SK-N-SH (cell line): ENCODE results near the gene TRIM6. TPM values are rescaled to one million over a fixed set of nuclear protein-coding genes. Genes with fewer than 3 reads are reported as not detected.

Experiments used
- CTCF ChIA-PET: fragments of 300-600, 350-600 bp; formaldehyde crosslinking; extraction: SDS; loops from one replicate; lab custom pipeline; 2021; lab: Yijun Ruan, JAX
- POLR2A ChIA-PET: fragments of 350-600 bp; sonication (Branson Sonifier 250); formaldehyde crosslinking; extraction: SDS; loops from one replicate; lab custom pipeline; 2020; ENCODE audit warnings: antibody characterized with exemption, inconsistent platforms; lab: Yijun Ruan, JAX
- DNase-seq: peaks from one replicate; pipeline ENCODE4 v3.0.0; 2012
- H2AFZ ChIP-seq: fragments of 200-600 bp; sonication (generic); 2 replicates; pipeline ENCODE4 v1.8.1; 2016; ENCODE audit warnings: antibody characterized with exemption, mild to moderate bottlenecking, low read depth
- H3F3A ChIP-seq: fragments of 200-600 bp; sonication (generic); replicated peaks from 2 replicates; pipeline ENCODE3; 2016; ENCODE audit warnings: antibody characterized with exemption, mild to moderate bottlenecking; ENCODE audit not compliant: insufficient read depth
- H3K27ac ChIP-seq, 2 experiments: fragments of 200-500 bp in 1 of 2; fragments of 200-600 bp in 1 of 2; sonication (Bioruptor generic) in 1 of 2; sonication (generic), shearing (Covaris generic) in 1 of 2; 2 replicates each; pipeline versions ENCODE4 v1.5.1 to v1.6.1; 2014 to 2016; ENCODE audit warnings: low read depth in 2 of 2, inconsistent platforms in 1 of 2, low read length in 1 of 2, mild to moderate bottlenecking in 1 of 2, mixed read lengths in 1 of 2
- H3K27me3 ChIP-seq: fragments of 200-600 bp; sonication (generic), shearing (Covaris generic); 2 replicates; pipeline ENCODE4 v1.6.1; 2016; ENCODE audit warnings: mixed run types; ENCODE audit not compliant: insufficient read depth
- H3K36me3 ChIP-seq, 2 experiments: fragments of 200-500 bp in 1 of 2; fragments of 200-600 bp in 1 of 2; sonication (Bioruptor generic) in 1 of 2; sonication (generic) in 1 of 2; replicated peaks in 1 of 2; 2 replicates each; pipeline versions ENCODE3 to v1.5.1; 2014 to 2016; ENCODE audit warnings: low read length in 1 of 2, mild to moderate bottlenecking in 1 of 2; ENCODE audit not compliant: insufficient read depth in 2 of 2, control insufficient read depth in 1 of 2
- H3K4me1 ChIP-seq, 2 experiments: fragments of 200-500 bp in 1 of 2; fragments of 200-600 bp in 1 of 2; sonication (Bioruptor generic) in 1 of 2; sonication (generic), shearing (Covaris generic) in 1 of 2; 2 replicates each; pipeline versions ENCODE4 v1.5.1 to v1.6.1; 2014 to 2016; ENCODE audit warnings: low read depth in 1 of 2, low read length in 1 of 2, mixed run types in 1 of 2; ENCODE audit not compliant: insufficient read depth in 2 of 2, control insufficient read depth in 1 of 2
- H3K4me2 ChIP-seq: fragments of 200-600 bp; sonication (generic), shearing (Covaris generic); 2 replicates; pipeline ENCODE4 v1.6.1; 2017; ENCODE audit warnings: mixed run types
- H3K4me3 ChIP-seq, 2 experiments: fragments of 200-500 bp in 1 of 2; fragments of 200-600 bp in 1 of 2; sonication (Bioruptor generic) in 1 of 2; sonication (generic), shearing (Covaris generic) in 1 of 2; 2 replicates each; pipeline versions ENCODE4 v1.5.1 to v1.8.1; 2014 to 2016; ENCODE audit warnings: low read depth in 2 of 2, inconsistent platforms in 1 of 2, low read length in 1 of 2, mild to moderate bottlenecking in 1 of 2, mixed read lengths in 1 of 2, moderate library complexity in 1 of 2
- H3K79me2 ChIP-seq: fragments of 200-600 bp; sonication (generic); 2 replicates; pipeline ENCODE4 v1.8.1; 2017; ENCODE audit warnings: mild to moderate bottlenecking; ENCODE audit not compliant: insufficient read depth
- H3K9ac ChIP-seq: fragments of 200-600 bp; sonication (generic); 2 replicates; pipeline ENCODE4 v1.6.1; 2017; ENCODE audit warnings: mixed run types
- H3K9me2 ChIP-seq: fragments of 200-600 bp; sonication (generic); 2 replicates; pipeline ENCODE4 v1.6.1; 2017; ENCODE audit warnings: mixed run types
- H3K9me3 ChIP-seq: fragments of 200-600 bp; sonication (generic); 2 replicates; pipeline ENCODE4 v1.6.1; 2017; ENCODE audit warnings: mixed run types, mild to moderate bottlenecking, moderate library complexity
- H4K20me1 ChIP-seq: fragments of 200-600 bp; sonication (generic); 2 replicates; pipeline ENCODE4 v1.6.1; 2017; ENCODE audit warnings: mild to moderate bottlenecking, mixed run types; ENCODE audit not compliant: insufficient read depth
- CHD2 ChIP-seq: fragments of 150-350 bp; IDR thresholded peaks from 2 replicates; pipeline ENCODE4 v1.6.1; 2018; ENCODE audit warnings: low read length; ENCODE audit not compliant: partially characterized antibody
- FOSL2 ChIP-seq: IDR thresholded peaks from 2 replicates; pipeline ENCODE4 v1.4.0; 2012; ENCODE audit warnings: low read depth, mild to moderate bottlenecking, moderate library complexity, borderline replicate concordance
- JUND ChIP-seq: IDR thresholded peaks from 2 replicates; pipeline ENCODE4 v1.4.0; 2012
- MEF2A ChIP-seq: IDR thresholded peaks from 2 replicates; pipeline ENCODE4 v1.4.0; 2012; ENCODE audit warnings: low read depth, borderline replicate concordance
- MXI1 ChIP-seq: IDR thresholded peaks from 2 replicates; pipeline ENCODE4 v1.6.1; 2012; ENCODE audit warnings: mild to moderate bottlenecking, low read depth, low read length, improper control_type of control experiment
- NRF1 ChIP-seq: IDR thresholded peaks from 2 replicates; pipeline ENCODE4 v1.6.1; 2012; ENCODE audit warnings: low read depth, mild to moderate bottlenecking, low read length
- RAD21 ChIP-seq: IDR thresholded peaks from 2 replicates; pipeline ENCODE4 v1.6.1; 2012; ENCODE audit warnings: mild to moderate bottlenecking, low read length
- RCOR1 ChIP-seq: fragments of 150-350 bp; IDR thresholded peaks from 2 replicates; pipeline ENCODE4 v1.6.1; 2017; ENCODE audit warnings: antibody characterized with exemption, low read length
- RXRA ChIP-seq: IDR thresholded peaks from 2 replicates; pipeline ENCODE4 v1.4.0; 2012; ENCODE audit warnings: low read depth, mild to moderate bottlenecking, borderline replicate concordance
- SIN3A ChIP-seq: IDR thresholded peaks from 2 replicates; pipeline ENCODE4 v1.6.1; 2012; ENCODE audit warnings: low read depth, mild to moderate bottlenecking, low read length, moderate library complexity, borderline replicate concordance
- YY1 ChIP-seq: IDR thresholded peaks from 2 replicates; pipeline ENCODE4 v1.4.0; 2012; ENCODE audit warnings: low read depth, mild to moderate bottlenecking
- WGBS: methylation state at CpG from one replicate; pipeline ENCODE4 v1.1.6; 2017; ENCODE audit warnings: low lambda C conversion rate; 5-methylcytosine and 5-hydroxymethylcytosine counted together
- polyA plus RNA-seq, 3 experiments: library from polyadenylated mRNA; depleted of rRNA; stranded (reverse); fragments of >200 nt; gene quantifications; 2 replicates each; pipeline ENCODE4 v1.2.3, GENCODE V29; 2012
- TF ChIP-seq, protein P1 (sequence below): IDR thresholded peaks from 2 replicates; pipeline ENCODE4 v1.4.0; 2012; ENCODE audit warnings: low read depth, borderline replicate concordance
- TF ChIP-seq, protein P2 (sequence below): IDR thresholded peaks from 2 replicates; pipeline ENCODE4 v1.6.1; 2012; ENCODE audit warnings: mild to moderate bottlenecking, low read depth, low read length, moderate library complexity
- TF ChIP-seq, protein P3 (sequence below): fragments of 150-350 bp; IDR thresholded peaks from 2 replicates; pipeline ENCODE4 v1.6.1; 2017; ENCODE audit warnings: antibody characterized with exemption, low read length, low read depth, borderline replicate concordance
- TF ChIP-seq, protein P4 (sequence below): IDR thresholded peaks from 2 replicates; pipeline ENCODE4 v1.4.0; 2012; ENCODE audit warnings: low read depth, borderline replicate concordance

TRIM6 gene
- polyA plus RNA-seq, 1 of the 3 experiments (the other 2 are of a cell fraction), result 0.46 TPM

DNA sequence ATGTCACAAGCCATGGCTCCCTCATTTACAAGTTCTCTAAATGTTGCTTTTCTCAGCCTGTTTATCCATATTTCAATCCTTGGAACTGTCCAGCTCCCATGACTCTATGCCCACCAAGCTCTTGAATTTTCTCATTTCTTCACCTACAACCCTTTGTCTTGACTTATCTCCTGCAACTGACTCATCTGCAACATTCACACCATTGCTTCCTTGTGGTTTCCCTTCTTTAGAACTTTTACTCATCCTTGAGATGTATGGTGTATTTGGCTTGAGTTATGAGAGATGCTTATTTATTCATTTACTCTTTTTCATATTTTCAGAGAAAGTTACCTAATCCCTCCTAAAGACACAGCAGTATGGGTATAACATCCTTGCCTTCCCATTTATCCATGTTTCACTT lies 47.1 kb downstream of the TRIM6 start:
- Histone ChIP-seq H3K27ac (no peak overlapping the region), H2AFZ (no peak overlapping the region), H3K79me2 (no peaks in the 10 kb centered on the region), H3K4me3 (no peak overlapping the region), H3K4me2 (no peak overlapping the region), H3K9me3 (no peaks in the 10 kb centered on the region), H3K9me2 (no peaks in the 10 kb centered on the region), H3F3A (no peaks in the 10 kb centered on the region), H3K4me1 (no peaks in the 10 kb centered on the region), H3K9ac (no peak overlapping the region), H3K27me3 (no peaks in the 10 kb centered on the region; the same call in 1 of the 2 replicates), H4K20me1 (no peaks in the 10 kb centered on the region), H3K36me3 (no peaks in the 10 kb centered on the region)
- CTCF ChIA-PET, result no interaction called here
- no peak for TF ChIP-seq JUND
- TF ChIP-seq, protein P1, sequence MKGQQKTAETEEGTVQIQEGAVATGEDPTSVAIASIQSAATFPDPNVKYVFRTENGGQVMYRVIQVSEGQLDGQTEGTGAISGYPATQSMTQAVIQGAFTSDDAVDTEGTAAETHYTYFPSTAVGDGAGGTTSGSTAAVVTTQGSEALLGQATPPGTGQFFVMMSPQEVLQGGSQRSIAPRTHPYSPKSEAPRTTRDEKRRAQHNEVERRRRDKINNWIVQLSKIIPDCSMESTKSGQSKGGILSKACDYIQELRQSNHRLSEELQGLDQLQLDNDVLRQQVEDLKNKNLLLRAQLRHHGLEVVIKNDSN, result no peak
- TF ChIP-seq CHD2, result no peak
- TF ChIP-seq, protein P2, sequence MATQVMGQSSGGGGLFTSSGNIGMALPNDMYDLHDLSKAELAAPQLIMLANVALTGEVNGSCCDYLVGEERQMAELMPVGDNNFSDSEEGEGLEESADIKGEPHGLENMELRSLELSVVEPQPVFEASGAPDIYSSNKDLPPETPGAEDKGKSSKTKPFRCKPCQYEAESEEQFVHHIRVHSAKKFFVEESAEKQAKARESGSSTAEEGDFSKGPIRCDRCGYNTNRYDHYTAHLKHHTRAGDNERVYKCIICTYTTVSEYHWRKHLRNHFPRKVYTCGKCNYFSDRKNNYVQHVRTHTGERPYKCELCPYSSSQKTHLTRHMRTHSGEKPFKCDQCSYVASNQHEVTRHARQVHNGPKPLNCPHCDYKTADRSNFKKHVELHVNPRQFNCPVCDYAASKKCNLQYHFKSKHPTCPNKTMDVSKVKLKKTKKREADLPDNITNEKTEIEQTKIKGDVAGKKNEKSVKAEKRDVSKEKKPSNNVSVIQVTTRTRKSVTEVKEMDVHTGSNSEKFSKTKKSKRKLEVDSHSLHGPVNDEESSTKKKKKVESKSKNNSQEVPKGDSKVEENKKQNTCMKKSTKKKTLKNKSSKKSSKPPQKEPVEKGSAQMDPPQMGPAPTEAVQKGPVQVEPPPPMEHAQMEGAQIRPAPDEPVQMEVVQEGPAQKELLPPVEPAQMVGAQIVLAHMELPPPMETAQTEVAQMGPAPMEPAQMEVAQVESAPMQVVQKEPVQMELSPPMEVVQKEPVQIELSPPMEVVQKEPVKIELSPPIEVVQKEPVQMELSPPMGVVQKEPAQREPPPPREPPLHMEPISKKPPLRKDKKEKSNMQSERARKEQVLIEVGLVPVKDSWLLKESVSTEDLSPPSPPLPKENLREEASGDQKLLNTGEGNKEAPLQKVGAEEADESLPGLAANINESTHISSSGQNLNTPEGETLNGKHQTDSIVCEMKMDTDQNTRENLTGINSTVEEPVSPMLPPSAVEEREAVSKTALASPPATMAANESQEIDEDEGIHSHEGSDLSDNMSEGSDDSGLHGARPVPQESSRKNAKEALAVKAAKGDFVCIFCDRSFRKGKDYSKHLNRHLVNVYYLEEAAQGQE, result no peak
- TF ChIP-seq NRF1, result no peak
- no peak for TF ChIP-seq RXRA
- TF ChIP-seq, protein P3, sequence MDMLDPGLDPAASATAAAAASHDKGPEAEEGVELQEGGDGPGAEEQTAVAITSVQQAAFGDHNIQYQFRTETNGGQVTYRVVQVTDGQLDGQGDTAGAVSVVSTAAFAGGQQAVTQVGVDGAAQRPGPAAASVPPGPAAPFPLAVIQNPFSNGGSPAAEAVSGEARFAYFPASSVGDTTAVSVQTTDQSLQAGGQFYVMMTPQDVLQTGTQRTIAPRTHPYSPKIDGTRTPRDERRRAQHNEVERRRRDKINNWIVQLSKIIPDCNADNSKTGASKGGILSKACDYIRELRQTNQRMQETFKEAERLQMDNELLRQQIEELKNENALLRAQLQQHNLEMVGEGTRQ, result no peak
- TF ChIP-seq RAD21, result no peak
- DNase-seq, result no peak
- POLR2A ChIA-PET, result no interaction called here

DNA sequence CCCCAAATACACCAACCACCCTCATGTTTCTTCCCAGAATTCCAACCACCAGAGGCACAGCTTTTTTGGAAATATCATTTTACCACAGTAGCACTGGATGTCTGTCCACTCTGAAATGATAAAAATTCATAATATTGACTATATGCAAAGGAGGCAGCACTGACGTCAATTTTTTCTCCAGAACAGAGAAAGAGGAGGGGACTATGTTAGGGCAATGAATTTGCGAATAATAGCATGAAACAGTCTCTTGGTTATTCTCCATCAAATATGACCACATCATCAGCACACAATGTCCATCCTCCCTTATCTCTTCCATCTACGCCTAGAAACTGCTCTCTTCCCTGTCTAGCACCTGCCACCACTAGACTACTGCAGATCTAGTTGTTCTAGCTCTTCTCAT lies 49.7 kb downstream of the TRIM6 start:
- Histone ChIP-seq H3F3A (no peaks in the 10 kb centered on the region), H3K27me3 (no peaks in the 10 kb centered on the region; the same call in 1 of the 2 replicates), H3K4me3 (no peak overlapping the region), H3K9me3 (no peaks in the 10 kb centered on the region), H3K36me3 (no peaks in the 10 kb centered on the region), H4K20me1 (no peaks in the 10 kb centered on the region), H3K27ac (no peak overlapping the region), H2AFZ (no peak overlapping the region), H3K9ac (no peak overlapping the region), H3K9me2 (no peaks in the 10 kb centered on the region), H3K4me2 (no peak overlapping the region), H3K4me1 (no peaks in the 10 kb centered on the region), H3K79me2 (no peaks in the 10 kb centered on the region)
- CTCF ChIA-PET, result no interaction called here
- POLR2A ChIA-PET, result no interaction called here
- DNase-seq, result no peak
- 13% methylated on average over 3 of the region's 3 CpGs for WGBS
- TF ChIP-seq SIN3A (no peak), MXI1 (no peak), RXRA (no peak), RCOR1 (no peak), YY1 (no peak), MEF2A (no peak), FOSL2 (no peak), NRF1 (no peak)
- TF ChIP-seq, protein P1, result no peak
- TF ChIP-seq, protein P4, sequence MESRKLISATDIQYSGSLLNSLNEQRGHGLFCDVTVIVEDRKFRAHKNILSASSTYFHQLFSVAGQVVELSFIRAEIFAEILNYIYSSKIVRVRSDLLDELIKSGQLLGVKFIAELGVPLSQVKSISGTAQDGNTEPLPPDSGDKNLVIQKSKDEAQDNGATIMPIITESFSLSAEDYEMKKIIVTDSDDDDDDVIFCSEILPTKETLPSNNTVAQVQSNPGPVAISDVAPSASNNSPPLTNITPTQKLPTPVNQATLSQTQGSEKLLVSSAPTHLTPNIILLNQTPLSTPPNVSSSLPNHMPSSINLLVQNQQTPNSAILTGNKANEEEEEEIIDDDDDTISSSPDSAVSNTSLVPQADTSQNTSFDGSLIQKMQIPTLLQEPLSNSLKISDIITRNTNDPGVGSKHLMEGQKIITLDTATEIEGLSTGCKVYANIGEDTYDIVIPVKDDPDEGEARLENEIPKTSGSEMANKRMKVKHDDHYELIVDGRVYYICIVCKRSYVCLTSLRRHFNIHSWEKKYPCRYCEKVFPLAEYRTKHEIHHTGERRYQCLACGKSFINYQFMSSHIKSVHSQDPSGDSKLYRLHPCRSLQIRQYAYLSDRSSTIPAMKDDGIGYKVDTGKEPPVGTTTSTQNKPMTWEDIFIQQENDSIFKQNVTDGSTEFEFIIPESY, result no peak
- TF ChIP-seq, protein P2, result no peak
